ENCODE results near the gene SPRYD3.
A peak's percentile ranks its signal among the peaks of the same experiment; 100 is the strongest.

SPRYD3 gene

GRCh38 chr12:53078425-53079225 lies 565 bp downstream of the SPRYD3 start:
- no peak for DNase-seq (ENCODE audit: low spot score)

- no peak for DNase-seq (ENCODE audit: low spot score)
These were observed 2.2 kb downstream of the SPRYD3 start for GRCh38 chr12:53077030-53077429.

- DNase-seq (ENCODE audit: low spot score), result no peak
These were observed 2.7 kb downstream of the SPRYD3 start for GRCh38 chr12:53076461-53076860.

DNA sequence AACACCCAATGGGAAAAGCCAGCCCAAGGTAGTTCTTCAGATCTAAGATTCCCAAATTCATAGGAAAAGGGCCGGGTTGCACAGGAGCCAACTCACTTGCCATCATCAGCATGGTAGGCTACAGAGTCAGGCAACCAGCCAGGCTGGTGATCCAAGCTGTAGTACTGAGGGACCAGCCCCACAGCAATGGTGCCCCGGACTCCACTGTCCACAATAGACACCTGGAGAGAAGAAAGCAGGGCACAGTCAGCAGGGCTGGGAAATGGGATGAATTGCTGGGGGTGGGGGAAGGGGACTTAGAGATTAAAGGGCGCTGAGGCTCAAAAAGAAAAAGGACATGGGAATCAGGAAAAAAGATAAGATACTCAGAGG lies 4.2 kb downstream of the SPRYD3 start:
- no peak for DNase-seq (ENCODE audit: low spot score)

GRCh38 chr12:53074283-53074998 lies 4.7 kb downstream of the SPRYD3 start:
- DNase-seq (ENCODE audit: low spot score), result no peak

- no peak for DNase-seq (ENCODE audit: low spot score)
These were observed 5.3 kb downstream of the SPRYD3 start for GRCh38 chr12:53073881-53074280.

- DNase-seq (ENCODE audit: low spot score), result no peak
These were observed 7.3 kb downstream of the SPRYD3 start for GRCh38 chr12:53071591-53072551.

- no peak for DNase-seq (ENCODE audit: low spot score)
These were observed 8.2 kb downstream of the SPRYD3 start for GRCh38 chr12:53070877-53071492.

GRCh38 chr12:53069621-53070410 lies 9.4 kb downstream of the SPRYD3 start:
- DNase-seq (ENCODE audit: low spot score), result no peak

DNA sequence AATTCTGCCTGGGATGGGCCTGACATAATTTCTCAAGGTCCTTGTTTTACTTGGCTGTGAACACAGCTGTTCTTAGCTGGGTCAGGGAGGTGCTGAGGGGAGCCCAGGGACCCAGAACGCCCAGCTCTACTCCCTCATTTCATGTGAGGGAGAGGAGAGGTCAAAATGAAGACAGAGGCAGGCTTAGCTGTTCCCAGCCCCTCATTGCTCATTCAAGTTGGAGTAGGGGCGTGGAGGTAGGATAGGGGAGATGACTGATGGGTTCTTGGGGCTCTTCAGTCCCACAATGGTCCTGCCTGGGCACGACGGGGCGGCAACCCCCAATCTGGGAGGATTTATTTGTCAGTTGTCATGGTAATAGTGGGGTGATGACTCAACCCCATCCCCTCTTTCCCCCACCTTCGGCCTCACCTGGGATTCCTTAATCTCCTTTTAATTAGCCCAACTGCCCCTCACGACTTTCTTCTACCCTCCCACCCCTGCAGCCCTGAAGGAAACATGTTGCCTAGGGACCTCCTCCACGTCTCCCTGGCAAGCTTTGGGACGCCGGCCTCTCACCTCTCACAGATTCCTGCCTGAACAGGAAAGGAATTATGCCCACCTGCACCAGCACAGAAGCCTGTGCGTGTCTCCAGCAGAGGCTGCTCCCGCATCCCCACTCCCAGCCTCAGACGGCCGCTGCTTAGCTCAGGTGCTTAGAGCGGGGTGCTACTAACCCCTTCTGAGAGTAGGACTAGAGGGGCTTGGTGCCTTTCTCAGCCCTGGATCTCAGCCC lies 10.2 kb downstream of the SPRYD3 start:
- no peak for DNase-seq (ENCODE audit: low spot score)

- DNase-seq (ENCODE audit: low spot score), result no peak
These were observed 11.0 kb downstream of the SPRYD3 start for GRCh38 chr12:53067993-53068770.

GRCh38 chr12:53067074-53067992 lies 11.9 kb downstream of the SPRYD3 start:
- no peak for DNase-seq (ENCODE audit: low spot score)

DNA sequence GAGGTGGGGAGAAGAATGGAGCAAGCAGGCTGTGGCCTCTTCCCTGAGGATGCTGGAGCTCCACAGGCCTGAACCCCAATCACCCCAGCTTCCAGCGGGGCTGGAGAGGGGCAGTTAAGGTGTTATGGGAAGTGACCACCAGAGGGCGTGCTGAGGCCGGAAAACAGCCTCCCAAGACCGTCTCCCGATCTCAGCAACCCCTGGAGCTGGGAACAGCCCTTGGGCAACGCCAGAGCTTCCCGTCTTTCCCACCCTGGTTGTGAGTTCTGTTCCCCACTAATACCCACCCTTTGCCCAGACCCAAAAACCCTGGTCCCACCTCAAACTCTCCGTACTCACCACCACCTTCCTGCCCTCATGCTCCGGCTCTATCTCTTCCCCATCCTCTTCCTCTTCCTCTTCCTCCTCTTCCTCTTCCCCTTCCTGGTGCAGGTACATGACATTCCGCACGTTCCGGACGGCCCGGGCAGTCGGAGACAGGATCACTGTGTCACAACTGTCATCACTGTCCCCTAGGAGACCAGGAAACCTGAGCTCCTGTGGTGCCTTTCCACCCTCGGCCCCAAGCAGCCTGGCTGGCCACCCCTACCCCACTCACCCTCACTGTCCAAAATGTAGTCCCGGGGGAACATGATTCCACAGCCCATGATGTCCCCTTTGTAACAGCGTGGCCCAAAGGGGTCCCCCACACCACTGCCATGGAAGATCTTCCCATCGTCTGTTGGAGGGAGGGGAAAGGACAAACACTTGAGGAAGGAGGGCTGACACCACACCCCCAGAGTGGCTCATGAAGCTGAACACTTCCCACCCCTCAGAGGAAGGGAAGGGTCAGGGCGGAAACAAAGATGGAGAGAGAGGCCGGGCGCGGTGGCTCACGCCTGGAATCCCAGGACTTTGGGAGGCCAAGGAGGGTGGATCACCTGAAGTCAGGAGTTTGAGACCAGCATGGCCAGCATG lies 12.9 kb downstream of the SPRYD3 start:
- peak; percentile 66 for DNase-seq (ENCODE audit: low spot score)

DNA sequence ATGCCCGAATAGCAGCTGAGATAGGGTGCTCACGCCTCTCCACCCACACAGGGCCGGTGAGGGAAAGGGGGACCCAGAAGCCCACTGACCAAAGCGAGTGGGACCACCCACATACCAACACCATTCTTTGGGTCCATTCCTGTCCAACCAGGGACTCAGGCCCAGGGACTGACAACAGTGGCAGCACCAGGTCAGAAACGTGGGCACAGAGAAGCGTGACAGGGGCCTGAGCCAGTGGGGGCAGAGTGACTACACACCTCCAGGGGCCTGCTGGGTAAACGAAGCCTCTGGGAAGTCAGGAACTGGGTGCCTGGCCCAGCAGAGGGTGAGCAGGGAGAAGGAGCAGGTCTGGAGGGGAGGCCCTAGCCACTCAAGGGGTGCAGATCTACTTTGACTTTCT lies 13.7 kb downstream of the SPRYD3 start:
- DNase-seq (ENCODE audit: low spot score), result no peak

- DNase-seq (ENCODE audit: low spot score), result no peak
These were observed 14.4 kb downstream of the SPRYD3 start for GRCh38 chr12:53064613-53065436.
